HG03469 (cell line): Measurements from ENCODE around the gene ADARB1.

Experiments used
- ATAC-seq: cut with Tn5 transposase; IDR thresholded peaks from one replicate; pipeline ENCODE4 v1.9.1; 2021; ENCODE audit warnings: mild to moderate bottlenecking, moderate library complexity, moderate number of reproducible peaks; ENCODE audit not compliant: unreplicated experiment

Gene ADARB1

GRCh38 chr21:45146306-45146705 lies 71.9 kb downstream of the ADARB1 start:
- ATAC-seq, result no peak

GRCh38 chr21:45146801-45147200 lies 72.4 kb downstream of the ADARB1 start:
- no peak for ATAC-seq

GRCh38 chr21:45147473-45148315 lies 73.3 kb downstream of the ADARB1 start:
- ATAC-seq, result no peak

- no peak for ATAC-seq
These were observed 74.1 kb downstream of the ADARB1 start for GRCh38 chr21:45148316-45148990.

- ATAC-seq, result no peak
These were observed 74.6 kb downstream of the ADARB1 start for GRCh38 chr21:45149021-45149420.

GRCh38 chr21:45150638-45151131 lies 76.3 kb downstream of the ADARB1 start:
- ATAC-seq, result no peak

GRCh38 chr21:45151445-45152160 lies 77.2 kb downstream of the ADARB1 start:
- ATAC-seq, result no peak

- no peak for ATAC-seq
These were observed 77.9 kb downstream of the ADARB1 start for GRCh38 chr21:45152265-45152746.

- ATAC-seq, result no peak
These were observed 79.3 kb downstream of the ADARB1 start for GRCh38 chr21:45153358-45154318.

GRCh38 chr21:45154511-45155508 lies 80.4 kb downstream of the ADARB1 start:
- no peak for ATAC-seq

- ATAC-seq, result no peak
These were observed 81.5 kb downstream of the ADARB1 start for GRCh38 chr21:45155910-45156309.

- no peak for ATAC-seq
These were observed 82.1 kb downstream of the ADARB1 start for GRCh38 chr21:45156459-45156858.

- ATAC-seq, result no peak
These were observed 83.6 kb downstream of the ADARB1 start for GRCh38 chr21:45157932-45158331.

- no peak for ATAC-seq
These were observed 84.4 kb downstream of the ADARB1 start for GRCh38 chr21:45158491-45159423.

- ATAC-seq, result no peak
These were observed 85.8 kb downstream of the ADARB1 start for GRCh38 chr21:45160198-45160597.

- no peak for ATAC-seq
These were observed 86.9 kb downstream of the ADARB1 start for GRCh38 chr21:45161038-45161945.

- ATAC-seq, result no peak
These were observed 87.7 kb downstream of the ADARB1 start for GRCh38 chr21:45162115-45162514.
